ENCODE data around the gene PLA2G3.

The PLA2G3 gene

GRCh38 chr22:31090217-31091085 is 49.9 kb downstream of the PLA2G3 start:
- H3K27ac ChIP-seq: peak overlapping the region in 4 of 21 experiments; percentile 5 to 29 (median 17)
- no peak overlapping the region for H3K4me3 ChIP-seq

GRCh38 chr22:31089160-31090100 is 50.9 kb downstream of the PLA2G3 start:
- H3K4me3 ChIP-seq: no peak overlapping the region
- peak overlapping the region in 7 of 21 experiments; percentile 5 to 46 (median 28) for H3K27ac ChIP-seq

GRCh38 chr22:31088233-31088986 is 51.9 kb downstream of the PLA2G3 start:
- H3K27ac ChIP-seq: peak overlapping the region in 5 of 21 experiments; percentile 10 to 46 (median 18)
- H3K4me3 ChIP-seq: no peak overlapping the region

GRCh38 chr22:31087744-31088215 is 52.5 kb downstream of the PLA2G3 start:
- Histone ChIP-seq H3K27ac (peak overlapping the region in 4 of 21 experiments; percentile 3 to 97 (median 22)), H3K4me3 (no peak overlapping the region)

- Histone ChIP-seq H3K27ac (peak overlapping the region in 10 of 21 experiments; percentile 8 to 97 (median 88)), H3K4me3 (no peak overlapping the region)
Observed at GRCh38 chr22:31086703-31087330, 53.5 kb downstream of the PLA2G3 start.

GRCh38 chr22:31085928-31086327 is 54.4 kb downstream of the PLA2G3 start:
- Histone ChIP-seq H3K4me3 (peak overlapping the region in 2 of 7 experiments; percentile 63 to 85), H3K27ac (peak overlapping the region in 19 of 21 experiments; percentile 80 to 99 (median 94))

GRCh38 chr22:31085493-31085824 is 54.8 kb downstream of the PLA2G3 start:
- peak overlapping the region in 20 of 21 experiments; percentile 80 to 99 (median 94) for H3K27ac ChIP-seq
- peak overlapping the region; percentile 49 to 85 (median 68) for H3K4me3 ChIP-seq

- Histone ChIP-seq H3K27ac (peak overlapping the region; percentile 56 to 99 (median 94)), H3K4me3 (peak overlapping the region; percentile 49 to 85 (median 68))
Observed at GRCh38 chr22:31084811-31085492, 55.4 kb downstream of the PLA2G3 start.
